ENCODE data around the gene REEP6.

DNA sequence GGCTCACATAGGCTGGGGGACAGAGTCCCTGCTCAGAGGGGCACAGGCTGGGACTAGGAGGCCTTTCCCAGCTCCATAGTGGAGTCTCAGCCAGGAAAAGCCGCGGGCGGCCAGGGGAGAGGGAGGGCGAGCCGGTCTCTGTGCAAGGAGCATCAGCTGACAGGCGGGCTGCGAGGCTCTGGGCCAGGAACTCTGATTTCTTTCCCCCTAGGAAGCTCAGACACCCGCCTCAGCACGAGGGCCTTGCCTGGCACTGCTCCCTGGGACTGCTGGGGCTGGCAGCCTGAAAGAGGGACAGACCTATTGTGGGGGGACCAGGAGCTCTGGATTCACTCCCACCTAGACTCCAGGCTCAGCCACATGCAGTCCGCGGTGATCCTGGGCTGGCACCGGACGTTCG is 30.7 kb downstream of the REEP6 start:
- TF ChIP-seq POLR2A (IDR thresholded peaks at IDR 0.05), result no peak
- no peak for TF ChIP-seq CTCF (IDR thresholded peaks at IDR 0.05 in 4 of 5, conservative IDR thresholded peaks at IDR 0.05 in 1 of 5)
